LNCaP clone FGC (cell line): ENCODE results near the gene DRD3.

Source experiments
- DNase-seq: peaks from one replicate; pipeline ENCODE4 v3.0.0-alpha.2; 2011; ENCODE audit warnings: low read depth
- H3K4me3 ChIP-seq: 2 replicates; pipeline ENCODE4 v1.5.1; 2011; ENCODE audit warnings: mild to moderate bottlenecking, low read depth, low read length, control low read depth
- CTCF ChIP-seq: IDR thresholded peaks from 2 replicates; pipeline ENCODE4 v1.5.1; 2012; ENCODE audit warnings: mild to moderate bottlenecking; ENCODE audit not compliant: control insufficient read depth, insufficient read depth; ENCODE audit errors: extremely low read depth

Gene DRD3

GRCh38 chr3:114103858-114104257, 75.0 kb downstream of the DRD3 start:
- no peak for DNase-seq
- no peak for TF ChIP-seq CTCF
- H3K4me3 ChIP-seq = no peak overlapping the region

- no peak for TF ChIP-seq CTCF
- no peak overlapping the region for H3K4me3 ChIP-seq
- no peak for DNase-seq
Observed at GRCh38 chr3:114103181-114103580, 75.7 kb downstream of the DRD3 start.

GRCh38 chr3:114101101-114101500, 77.8 kb downstream of the DRD3 start:
- no peak for DNase-seq
- no peak for TF ChIP-seq CTCF
- H3K4me3 ChIP-seq = no peak overlapping the region

GRCh38 chr3:114095796-114096195, 83.1 kb downstream of the DRD3 start:
- no peak for DNase-seq
- TF ChIP-seq CTCF = no peak

GRCh38 chr3:114093596-114093995, 85.3 kb downstream of the DRD3 start:
- peak; percentile 23 for DNase-seq
- no peak overlapping the region for H3K4me3 ChIP-seq
- no peak for TF ChIP-seq CTCF

More at GRCh38 chr3:114095796-114096195, 83.1 kb downstream of the DRD3 start:
- H3K4me3 ChIP-seq = no peak overlapping the region

GRCh38 chr3:114093016-114093380, 85.9 kb downstream of the DRD3 start:
- DNase-seq = no peak
- no peak for TF ChIP-seq CTCF

GRCh38 chr3:114092151-114093015, 86.5 kb downstream of the DRD3 start:
- no peak for TF ChIP-seq CTCF
- no peak overlapping the region for H3K4me3 ChIP-seq
- no peak for DNase-seq

More at GRCh38 chr3:114093016-114093380, 85.9 kb downstream of the DRD3 start:
- H3K4me3 ChIP-seq = no peak overlapping the region
